NB4 (cell line): ENCODE data around the gene TOP1.
"Not testable (repeated sequence)": the region's sequence is repeated elsewhere in the genome, so short reads cannot be mapped to it uniquely, and the experiment has no call there.

Experiments
- DNase-seq: peaks from one replicate; pipeline ENCODE4 v3.0.0; 2010; ENCODE audit warnings: low read depth
- H3K4me3 ChIP-seq: one replicate; pipeline ENCODE4 v1.5.1; 2011; ENCODE audit warnings: mild to moderate bottlenecking, low read depth, low read length, moderate library complexity
- CTCF ChIP-seq: IDR thresholded peaks from one replicate; pipeline ENCODE4 v1.5.1; 2012; ENCODE audit warnings: low read depth, low read length
- MAX ChIP-seq: IDR thresholded peaks from 2 replicates; pipeline ENCODE4 v1.6.1; 2011; ENCODE audit warnings: low read depth, low read length
- MYC ChIP-seq: IDR thresholded peaks from 2 replicates; pipeline ENCODE4 v1.6.1; 2011; ENCODE audit warnings: low read depth, low read length
- POLR2A ChIP-seq: IDR thresholded peaks from 2 replicates; pipeline ENCODE4 v1.6.1; 2011; ENCODE audit warnings: mild to moderate bottlenecking; ENCODE audit not compliant: insufficient read length; ENCODE audit errors: extremely low read depth

The TOP1 gene

GRCh38 chr20:41000628-41001027 is 28.0 kb upstream of the TOP1 start:
- H3K4me3 ChIP-seq: no peak overlapping the region
- TF ChIP-seq CTCF (no peak), MYC (no peak), MAX (no peak), POLR2A (no peak)
- DNase-seq: no peak

GRCh38 chr20:41001497-41001896 is 27.1 kb upstream of the TOP1 start:
- TF ChIP-seq MYC: no peak
- H3K4me3 ChIP-seq: no peak overlapping the region
- DNase-seq: peak; percentile 47

GRCh38 chr20:41002842-41003142 is 25.8 kb upstream of the TOP1 start:
- H3K4me3 ChIP-seq: no peak overlapping the region
- no peak for DNase-seq
- TF ChIP-seq MAX (no peak), CTCF (no peak), MYC (no peak), POLR2A (no peak)

- DNase-seq: peak; percentile 87
- H3K4me3 ChIP-seq: no peak overlapping the region
- TF ChIP-seq MAX: peak; percentile 98
- TF ChIP-seq MYC: peak; percentile 52
- no peak for TF ChIP-seq POLR2A
- no peak for TF ChIP-seq CTCF
These were observed 25.3 kb upstream of the TOP1 start for GRCh38 chr20:41003143-41003935.

GRCh38 chr20:41003936-41004294 is 24.7 kb upstream of the TOP1 start:
- not testable (repeated sequence) for DNase-seq, H3K4me3 ChIP-seq

GRCh38 chr20:41004531-41005360 is 23.9 kb upstream of the TOP1 start:
- TF ChIP-seq MAX (no peak), MYC (no peak), POLR2A (no peak), CTCF (no peak)
- H3K4me3 ChIP-seq: no peak overlapping the region
- no peak for DNase-seq

GRCh38 chr20:41005361-41005729 is 23.3 kb upstream of the TOP1 start:
- TF ChIP-seq POLR2A (no peak), MAX (no peak), MYC (no peak), CTCF (no peak)
- no peak for DNase-seq
- no peak overlapping the region for H3K4me3 ChIP-seq
